ENCODE measurements around the gene DLK2. TPM values are rescaled to one million over a fixed set of nuclear protein-coding genes. Genes with fewer than 3 reads are reported as not detected.

The DLK2 gene
- total RNA-seq, 8 experiments from 2014 or later, result 1.5 to 6.5 (median 5.0) TPM

- Histone ChIP-seq H3K27ac (no peak overlapping the region), H3K4me3 (no peak overlapping the region), H3K4me1 (replicated peaks in 1 of 2) (no peaks in the 10 kb centered on the region)
- 89 to 100% (median 93%) methylated on average over 1 to 7 of the region's 16 CpGs; no CpG with 5 or more reads in 7 of the 10 experiments for WGBS, 10 experiments
- in situ Hi-C loops (cut with MboI; ENCODE audit: low pct_unique_long_range_greater_than_20kb in 2 of 9, low sequenced_read_pairs in 9 of 9, unreplicated experiment in 9 of 9), result loop anchor here in 1 of 9 experiments (25.0 kb wide), 1 partner anchor 183 kb away; no protein-coding TSS in a partner anchor
- no peak for ATAC-seq (replicated peaks in 6 of 8)
These were observed 9.8 kb downstream of the DLK2 start for GRCh38 chr6:43445576-43445975.

GRCh38 chr6:43444582-43444981 lies 10.8 kb downstream of the DLK2 start:
- Histone ChIP-seq H3K4me3 (no peak overlapping the region), H3K4me1 (replicated peaks in 1 of 2) (no peaks in the 10 kb centered on the region), H3K27ac (no peak overlapping the region)
- WGBS, 10 experiments, result 20 to 100% (median 80%) methylated on average over 1 to 3 of the region's 8 CpGs; no CpG with 5 or more reads in 6 of the 10 experiments
- in situ Hi-C loops (cut with MboI; ENCODE audit: low pct_unique_long_range_greater_than_20kb in 2 of 9, low sequenced_read_pairs in 9 of 9, unreplicated experiment in 9 of 9), result loop anchor here in 1 of 9 experiments (25.0 kb wide), 1 partner anchor 182 kb away; no protein-coding TSS in a partner anchor
- peak in 2 of 8 experiments; percentile 67 to 75 for ATAC-seq (replicated peaks in 6 of 8)

- no peak overlapping the region for H3K27ac ChIP-seq
- WGBS, 10 experiments, result 67 to 100% (median 86%) methylated on average over 1 to 3 of the region's 10 CpGs; no CpG with 5 or more reads in 4 of the 10 experiments
- ATAC-seq (replicated peaks in 6 of 8), result peak in 3 of 8 experiments; percentile 82 to 91 (median 89)
- no peaks in the 10 kb centered on the region for H3K4me1 ChIP-seq (replicated peaks in 1 of 2)
- no peak overlapping the region for H3K4me3 ChIP-seq
- in situ Hi-C loops (cut with MboI; ENCODE audit: low pct_unique_long_range_greater_than_20kb in 2 of 9, low sequenced_read_pairs in 9 of 9, unreplicated experiment in 9 of 9), result loop anchor here in 1 of 9 experiments (25.0 kb wide), 1 partner anchor 182 kb away; no protein-coding TSS in a partner anchor
These were observed 11.3 kb downstream of the DLK2 start for GRCh38 chr6:43444036-43444435.

- Histone ChIP-seq H3K4me1 (replicated peaks in 1 of 2) (no peaks in the 10 kb centered on the region), H3K27ac (no peak overlapping the region), H3K4me3 (no peak overlapping the region)
- no peak for ATAC-seq (replicated peaks in 6 of 8)
- in situ Hi-C loops (cut with MboI; ENCODE audit: low pct_unique_long_range_greater_than_20kb in 2 of 9, low sequenced_read_pairs in 9 of 9, unreplicated experiment in 9 of 9), result loop anchor here in 1 of 9 experiments (25.0 kb wide), 1 partner anchor 181 kb away; no protein-coding TSS in a partner anchor
- 80 to 100% (median 95%) methylated on average over 1 to 3 of the region's 14 CpGs; no CpG with 5 or more reads in 2 of the 10 experiments for WGBS, 10 experiments
These were observed 12.4 kb downstream of the DLK2 start for GRCh38 chr6:43442935-43443334.

- 42 to 100% (median 60%) methylated on average over 1 to 3 of the region's 4 CpGs; no CpG with 5 or more reads in 5 of the 10 experiments for WGBS, 10 experiments
These were observed 17.6 kb downstream of the DLK2 start for GRCh38 chr6:43437700-43438099.

GRCh38 chr6:43436577-43437282 lies 18.6 kb downstream of the DLK2 start:
- H3K27ac ChIP-seq, result peak overlapping the region; percentile 31 to 64

More at GRCh38 chr6:43437700-43438099, 17.6 kb downstream of the DLK2 start:
- peaks cover 11 to 19% of the 10 kb centered on the region in 2 donors for H3K4me1 ChIP-seq (replicated peaks in 1 of 2)
- H3K27ac ChIP-seq, result no peak overlapping the region
- ATAC-seq (replicated peaks in 6 of 8), result no peak
- no peak overlapping the region for H3K4me3 ChIP-seq
- in situ Hi-C loops (cut with MboI; ENCODE audit: low pct_unique_long_range_greater_than_20kb in 2 of 9, low sequenced_read_pairs in 9 of 9, unreplicated experiment in 9 of 9), result loop anchor here in 1 of 9 experiments (25.0 kb wide), 1 partner anchor 175 kb away; no protein-coding TSS in a partner anchor

GRCh38 chr6:43435682-43436437 lies 19.5 kb downstream of the DLK2 start:
- WGBS, 10 experiments, result 67 to 100% (median 87%) methylated on average over 2 to 5 of the region's 9 CpGs; no CpG with 5 or more reads in 3 of the 10 experiments
- Histone ChIP-seq H3K27ac (peak overlapping the region; percentile 23 to 31), H3K4me3 (no peak overlapping the region), H3K4me1 (replicated peaks in 1 of 2) (peaks cover 11 to 19% of the 10 kb centered on the region in 2 donors)
- peak in 1 of 8 experiments; percentile 6 for ATAC-seq (replicated peaks in 6 of 8)
- in situ Hi-C loops (cut with MboI; ENCODE audit: low pct_unique_long_range_greater_than_20kb in 2 of 9, low sequenced_read_pairs in 9 of 9, unreplicated experiment in 9 of 9), result loop anchor here in 1 of 9 experiments (25.0 kb wide), 1 partner anchor 174 kb away; no protein-coding TSS in a partner anchor

More at GRCh38 chr6:43436577-43437282, 18.6 kb downstream of the DLK2 start:
- H3K4me1 ChIP-seq (replicated peaks in 1 of 2), result peaks cover 11 to 19% of the 10 kb centered on the region in 2 donors
- in situ Hi-C loops (cut with MboI; ENCODE audit: low pct_unique_long_range_greater_than_20kb in 2 of 9, low sequenced_read_pairs in 9 of 9, unreplicated experiment in 9 of 9), result loop anchor here in 1 of 9 experiments (25.0 kb wide), 1 partner anchor 174 kb away; no protein-coding TSS in a partner anchor
- 0 to 71% (median 28%) methylated on average over 1 to 5 of the region's 5 CpGs; no CpG with 5 or more reads in 2 of the 10 experiments for WGBS, 10 experiments
- no peak overlapping the region for H3K4me3 ChIP-seq
- peak; percentile 63 to 86 (median 79) for ATAC-seq (replicated peaks in 6 of 8)

- in situ Hi-C loops (cut with MboI; ENCODE audit: low pct_unique_long_range_greater_than_20kb in 2 of 9, low sequenced_read_pairs in 9 of 9, unreplicated experiment in 9 of 9), result loop anchor here in 1 of 9 experiments (25.0 kb wide), 1 partner anchor 173 kb away; no protein-coding TSS in a partner anchor
- no peak overlapping the region for H3K4me3 ChIP-seq
- H3K27ac ChIP-seq, result no peak overlapping the region
- ATAC-seq (replicated peaks in 6 of 8), result no peak
- 80 to 100% (median 98%) methylated on average over 1 to 4 of the region's 4 CpGs; no CpG with 5 or more reads in 3 of the 10 experiments for WGBS, 10 experiments
- peaks cover 11 to 19% of the 10 kb centered on the region in 2 donors for H3K4me1 ChIP-seq (replicated peaks in 1 of 2)
These were observed 20.4 kb downstream of the DLK2 start for GRCh38 chr6:43434943-43435342.

GRCh38 chr6:43434001-43434840 lies 21.1 kb downstream of the DLK2 start:
- peak in 1 of 8 experiments; percentile 12 for ATAC-seq (replicated peaks in 6 of 8)

GRCh38 chr6:43433148-43433547 lies 22.2 kb downstream of the DLK2 start:
- Histone ChIP-seq H3K4me3 (no peak overlapping the region), H3K4me1 (replicated peaks in 1 of 2) (peaks cover 21 to 26% of the 10 kb centered on the region in 2 donors), H3K27ac (no peak overlapping the region)
- WGBS, 10 experiments, result 84 to 100% (median 95%) methylated on average over 1 to 6 of the region's 8 CpGs; no CpG with 5 or more reads in 6 of the 10 experiments
- no peak for ATAC-seq (replicated peaks in 6 of 8)
- in situ Hi-C loops (cut with MboI; ENCODE audit: low pct_unique_long_range_greater_than_20kb in 2 of 9, low sequenced_read_pairs in 9 of 9, unreplicated experiment in 9 of 9), result loop anchor here in 1 of 9 experiments (25.0 kb wide), 1 partner anchor 171 kb away; no protein-coding TSS in a partner anchor

More at GRCh38 chr6:43434001-43434840, 21.1 kb downstream of the DLK2 start:
- Histone ChIP-seq H3K27ac (no peak overlapping the region), H3K4me3 (no peak overlapping the region), H3K4me1 (replicated peaks in 1 of 2) (peaks cover 11 to 19% of the 10 kb centered on the region in 2 donors)
- WGBS, 10 experiments, result 86 to 100% (median 96%) methylated on average over 2 to 4 of the region's 15 CpGs; no CpG with 5 or more reads in 6 of the 10 experiments
- in situ Hi-C loops (cut with MboI; ENCODE audit: low pct_unique_long_range_greater_than_20kb in 2 of 9, low sequenced_read_pairs in 9 of 9, unreplicated experiment in 9 of 9), result loop anchor here in 1 of 9 experiments (25.0 kb wide), 1 partner anchor 172 kb away; no protein-coding TSS in a partner anchor

- in situ Hi-C loops (cut with MboI; ENCODE audit: low pct_unique_long_range_greater_than_20kb in 2 of 9, low sequenced_read_pairs in 9 of 9, unreplicated experiment in 9 of 9), result loop anchor here in 1 of 9 experiments (25.0 kb wide), 1 partner anchor 170 kb away; no protein-coding TSS in a partner anchor
- no peak for ATAC-seq (replicated peaks in 6 of 8)
- H3K4me1 ChIP-seq (replicated peaks in 1 of 2), result peaks cover 21 to 22% of the 10 kb centered on the region in 2 donors
- WGBS, 10 experiments, result 80 to 100% (median 91%) methylated on average over 1 to 6 of the region's 19 CpGs; no CpG with 5 or more reads in 3 of the 10 experiments
- no peak overlapping the region for H3K27ac ChIP-seq
- no peak overlapping the region for H3K4me3 ChIP-seq
These were observed 23.1 kb downstream of the DLK2 start for GRCh38 chr6:43432009-43432945.

Measured in motor neuron (in vitro differentiated cells).